A549 (cell line): Measurements from ENCODE around the gene SEC16A.

ENCODE experiments used
- EP300 ChIP-seq, 2 experiments: fragments of >200 bp; sonication (Bioruptor Twin); formaldehyde crosslinking; IDR thresholded peaks; 2 replicates in 1 of 2; 3 replicates in 1 of 2; pipeline ENCODE4 v1.6.1; 2016 to 2017
- NFE2L2 ChIP-seq: fragments of 150-350 bp; conservative IDR thresholded peaks from 2 replicates; pipeline ENCODE4 v1.6.1; 2014; ENCODE audit warnings: low read length
- POLR2A ChIP-seq: IDR thresholded peaks from 2 replicates; pipeline ENCODE4 v1.6.1; 2012; ENCODE audit warnings: mild to moderate bottlenecking, low read length
- POLR2AphosphoS2 ChIP-seq: conservative IDR thresholded peaks from 2 replicates; pipeline ENCODE4 v1.6.1; 2012; ENCODE audit warnings: low read length, improper control_type of control experiment, inconsistent platforms
- RAD21 ChIP-seq, 2 experiments: fragments of >200 bp in 1 of 2; sonication (Bioruptor Twin) in 1 of 2; formaldehyde crosslinking in 1 of 2; IDR thresholded peaks in 1 of 2; conservative IDR thresholded peaks in 1 of 2; 2 replicates in 1 of 2; 3 replicates in 1 of 2; pipeline ENCODE4 v1.6.1; 2012 to 2018; ENCODE audit warnings: inconsistent platforms in 1 of 2
- SREBF2 ChIP-seq: fragments of 450-650 bp; IDR thresholded peaks from 2 replicates; pipeline ENCODE4 v1.6.1; 2014; ENCODE audit warnings: mild to moderate bottlenecking, moderate library complexity
- ZC3H11A ChIP-seq: fragments of 450-650 bp; IDR thresholded peaks from 2 replicates; pipeline ENCODE4 v1.6.1; 2014; ENCODE audit warnings: antibody characterized with exemption, mild to moderate bottlenecking
- TF ChIP-seq, protein P1 (sequence below): fragments of >200 bp; sonication (Bioruptor Twin); formaldehyde crosslinking; IDR thresholded peaks from 3 replicates; pipeline ENCODE4 v1.5.1; 2016

DNA sequence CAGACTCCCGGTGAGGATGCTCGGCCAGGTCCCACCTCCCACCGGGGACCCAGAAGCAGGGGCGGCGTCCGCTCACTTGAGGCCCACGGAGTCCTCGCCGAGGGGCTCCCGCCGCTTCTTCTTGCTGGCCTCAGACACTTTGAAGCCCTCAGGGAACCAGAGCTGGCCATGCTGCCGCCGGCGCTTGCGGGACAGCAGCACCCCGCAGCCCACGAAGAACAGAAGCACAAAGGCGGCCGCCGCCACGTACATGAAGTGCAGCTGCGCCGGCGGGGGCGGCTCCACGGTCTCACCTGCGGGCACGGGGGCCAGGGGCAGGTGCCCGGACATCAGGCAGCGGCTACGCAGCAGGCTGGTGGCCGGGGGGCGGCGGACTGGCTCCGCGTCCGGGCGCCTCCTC, 19.4 kb upstream of the SEC16A start:
- TF ChIP-seq POLR2AphosphoS2, result no peak
- TF ChIP-seq, protein P1, sequence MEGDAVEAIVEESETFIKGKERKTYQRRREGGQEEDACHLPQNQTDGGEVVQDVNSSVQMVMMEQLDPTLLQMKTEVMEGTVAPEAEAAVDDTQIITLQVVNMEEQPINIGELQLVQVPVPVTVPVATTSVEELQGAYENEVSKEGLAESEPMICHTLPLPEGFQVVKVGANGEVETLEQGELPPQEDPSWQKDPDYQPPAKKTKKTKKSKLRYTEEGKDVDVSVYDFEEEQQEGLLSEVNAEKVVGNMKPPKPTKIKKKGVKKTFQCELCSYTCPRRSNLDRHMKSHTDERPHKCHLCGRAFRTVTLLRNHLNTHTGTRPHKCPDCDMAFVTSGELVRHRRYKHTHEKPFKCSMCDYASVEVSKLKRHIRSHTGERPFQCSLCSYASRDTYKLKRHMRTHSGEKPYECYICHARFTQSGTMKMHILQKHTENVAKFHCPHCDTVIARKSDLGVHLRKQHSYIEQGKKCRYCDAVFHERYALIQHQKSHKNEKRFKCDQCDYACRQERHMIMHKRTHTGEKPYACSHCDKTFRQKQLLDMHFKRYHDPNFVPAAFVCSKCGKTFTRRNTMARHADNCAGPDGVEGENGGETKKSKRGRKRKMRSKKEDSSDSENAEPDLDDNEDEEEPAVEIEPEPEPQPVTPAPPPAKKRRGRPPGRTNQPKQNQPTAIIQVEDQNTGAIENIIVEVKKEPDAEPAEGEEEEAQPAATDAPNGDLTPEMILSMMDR, result no peak
- TF ChIP-seq POLR2A, result no peak
- TF ChIP-seq RAD21 (conservative IDR thresholded peaks at IDR 0.05 in 1 of 2, IDR thresholded peaks at IDR 0.05 in 1 of 2), result no peak
- no peak for TF ChIP-seq SREBF2
- no peak for TF ChIP-seq NFE2L2
- TF ChIP-seq EP300 (IDR thresholded peaks at IDR 0.05), result no peak
- TF ChIP-seq ZC3H11A, result no peak
